Naive B cell (primary cell): ENCODE measurements around the gene ERG. TPM values are rescaled to one million over a fixed set of nuclear protein-coding genes. Genes with fewer than 3 reads are reported as not detected.

Source experiments
- ATAC-seq, 2 donors: fragments of 150-1000 bp; cut with Tn5 transposase; 2 replicates each; pipeline ENCODE4 v1.10.0; 2021; ENCODE audit warnings: low read depth in 2 of 2, mild to moderate bottlenecking in 2 of 2, moderate library complexity in 2 of 2
- DNase-seq: peaks from one replicate; pipeline ENCODE4 v3.0.0; 2022
- H3K27ac Mint-ChIP-seq, 6 donors: one replicate each; pipeline ENCODE4 v1.8.0; 2020 to 2022; ENCODE audit warnings: mild to moderate bottlenecking in 6 of 6, mixed read lengths in 6 of 6, moderate library complexity in 5 of 6, inconsistent platforms in 2 of 6
- H3K27me3 Mint-ChIP-seq, 3 donors: one replicate each; pipeline ENCODE4 v1.8.0; 2021 to 2022; ENCODE audit warnings: mixed read lengths in 3 of 3, mild to moderate bottlenecking in 1 of 3
- H3K36me3 Mint-ChIP-seq, 2 donors: one replicate each; pipeline ENCODE4 v1.8.0; 2020 to 2022; ENCODE audit warnings: mixed read lengths in 2 of 2, inconsistent platforms in 1 of 2, mild to moderate bottlenecking in 1 of 2
- H3K4me1 Mint-ChIP-seq, 3 donors: one replicate each; pipeline ENCODE4 v1.8.0; 2020 to 2022; ENCODE audit warnings: mixed read lengths in 3 of 3, inconsistent platforms in 1 of 3, mild to moderate bottlenecking in 1 of 3, moderate library complexity in 1 of 3
- H3K4me3 Mint-ChIP-seq, 8 donors: one replicate each; pipeline ENCODE4 v1.8.0; 2020 to 2022; ENCODE audit warnings: mild to moderate bottlenecking in 8 of 8, mixed read lengths in 8 of 8, moderate library complexity in 8 of 8, inconsistent platforms in 2 of 8
- H3K9me3 Mint-ChIP-seq, 7 donors: one replicate each; pipeline ENCODE4 v1.8.0; 2020 to 2022; ENCODE audit warnings: mixed read lengths in 7 of 7, mild to moderate bottlenecking in 5 of 7, inconsistent platforms in 2 of 7, moderate library complexity in 1 of 7
- polyA plus RNA-seq, 6 donors: library from polyadenylated mRNA; unstranded; fragments of 300-500 nt; fragmentation: Illumina TruSeq; gene quantifications; one replicate each; pipeline ENCODE4 v1.2.3, GENCODE V29; 2021; ENCODE audit warnings: low read depth in 6 of 6

ERG gene
- polyA plus RNA-seq, 6 donors from 2014 or later: not detected

- no peaks in the 10 kb centered on the region for H3K27me3 Mint-ChIP-seq
- ATAC-seq: no peak
- no peaks in the 10 kb centered on the region for H3K4me1 Mint-ChIP-seq
- peaks cover 0 to 3% (median 0%) of the 10 kb centered on the region in 7 donors for H3K9me3 Mint-ChIP-seq
- peak overlapping the region in 1 of 6 donors; percentile 44 for H3K27ac Mint-ChIP-seq
- H3K4me3 Mint-ChIP-seq: no peak overlapping the region
- H3K36me3 Mint-ChIP-seq: no peaks in the 10 kb centered on the region
- no peak for DNase-seq
Measured at GRCh38 chr21:38365521-38365920, 132.8 kb downstream of the ERG start.

GRCh38 chr21:38363693-38364092 lies 134.6 kb downstream of the ERG start:
- DNase-seq (no peak), ATAC-seq (no peak)
- H3K27me3 Mint-ChIP-seq: peaks cover 4 to 6% (median 6%) of the 10 kb centered on the region in 3 donors
- H3K4me1 Mint-ChIP-seq: no peaks in the 10 kb centered on the region
- H3K4me3 Mint-ChIP-seq: no peak overlapping the region
- no peak overlapping the region for H3K27ac Mint-ChIP-seq
- H3K36me3 Mint-ChIP-seq: no peaks in the 10 kb centered on the region
- peaks cover 0 to 3% (median 0%) of the 10 kb centered on the region in 7 donors for H3K9me3 Mint-ChIP-seq

- ATAC-seq (no peak), DNase-seq (no peak)
- Mint-ChIP-seq H3K27me3 (peaks cover 8 to 11% (median 10%) of the 10 kb centered on the region in 3 donors), H3K4me1 (peaks cover 0 to 2% (median 0%) of the 10 kb centered on the region in 3 donors), H3K27ac (no peak overlapping the region), H3K36me3 (no peaks in the 10 kb centered on the region), H3K4me3 (no peak overlapping the region), H3K9me3 (peaks cover 0 to 4% (median 0%) of the 10 kb centered on the region in 7 donors)
Measured at GRCh38 chr21:38361324-38361723, 137.0 kb downstream of the ERG start.

- Mint-ChIP-seq H3K4me1 (peaks cover 0 to 3% (median 0%) of the 10 kb centered on the region in 3 donors), H3K4me3 (no peak overlapping the region), H3K27ac (no peak overlapping the region), H3K9me3 (peaks cover 0 to 4% (median 0%) of the 10 kb centered on the region in 7 donors), H3K27me3 (peaks cover 14 to 19% (median 18%) of the 10 kb centered on the region in 3 donors), H3K36me3 (no peaks in the 10 kb centered on the region)
- no peak for ATAC-seq
- no peak for DNase-seq
Measured at GRCh38 chr21:38359835-38360234, 138.4 kb downstream of the ERG start.

GRCh38 chr21:38359090-38359489 lies 139.2 kb downstream of the ERG start:
- Mint-ChIP-seq H3K36me3 (no peaks in the 10 kb centered on the region), H3K27ac (peak overlapping the region in 1 of 6 donors; percentile 34), H3K9me3 (peaks cover 0 to 2% (median 0%) of the 10 kb centered on the region in 7 donors), H3K27me3 (peaks cover 20 to 24% (median 22%) of the 10 kb centered on the region in 3 donors), H3K4me1 (peaks cover 0 to 3% (median 0%) of the 10 kb centered on the region in 3 donors), H3K4me3 (no peak overlapping the region)
- no peak for ATAC-seq
- DNase-seq: no peak

- ATAC-seq (no peak), DNase-seq (no peak)
- Mint-ChIP-seq H3K27me3 (peaks cover 20 to 24% (median 22%) of the 10 kb centered on the region in 3 donors), H3K9me3 (peaks cover 0 to 2% (median 0%) of the 10 kb centered on the region in 7 donors), H3K4me3 (no peak overlapping the region), H3K27ac (no peak overlapping the region), H3K4me1 (peaks cover 0 to 3% (median 0%) of the 10 kb centered on the region in 3 donors), H3K36me3 (no peaks in the 10 kb centered on the region)
Measured at GRCh38 chr21:38358666-38359065, 139.6 kb downstream of the ERG start.

GRCh38 chr21:38358098-38358497 lies 140.2 kb downstream of the ERG start:
- DNase-seq (no peak), ATAC-seq (no peak)
- Mint-ChIP-seq H3K27me3 (peaks cover 20 to 24% (median 22%) of the 10 kb centered on the region in 3 donors), H3K4me1 (peaks cover 0 to 3% (median 0%) of the 10 kb centered on the region in 3 donors), H3K36me3 (no peaks in the 10 kb centered on the region), H3K27ac (no peak overlapping the region), H3K9me3 (peaks cover 0 to 2% (median 0%) of the 10 kb centered on the region in 7 donors), H3K4me3 (no peak overlapping the region)

GRCh38 chr21:38356883-38357625 lies 141.2 kb downstream of the ERG start:
- Mint-ChIP-seq H3K36me3 (no peaks in the 10 kb centered on the region), H3K27ac (no peak overlapping the region), H3K27me3 (peaks cover 20 to 24% (median 22%) of the 10 kb centered on the region in 3 donors), H3K4me1 (peaks cover 0 to 3% (median 0%) of the 10 kb centered on the region in 3 donors), H3K9me3 (peaks cover 0 to 2% (median 0%) of the 10 kb centered on the region in 7 donors), H3K4me3 (no peak overlapping the region)
- DNase-seq: no peak
- ATAC-seq: no peak

- Mint-ChIP-seq H3K36me3 (no peaks in the 10 kb centered on the region), H3K27me3 (peaks cover 20 to 24% (median 22%) of the 10 kb centered on the region in 3 donors), H3K27ac (no peak overlapping the region), H3K4me1 (peaks cover 0 to 7% (median 0%) of the 10 kb centered on the region in 3 donors), H3K9me3 (peaks cover 0 to 2% (median 0%) of the 10 kb centered on the region in 7 donors), H3K4me3 (no peak overlapping the region)
- ATAC-seq (peak in 1 of 2 donors; percentile 36), DNase-seq (peak; percentile 19)
Measured at GRCh38 chr21:38355992-38356781, 142.1 kb downstream of the ERG start.

GRCh38 chr21:38355353-38355752 lies 142.9 kb downstream of the ERG start:
- ATAC-seq (no peak), DNase-seq (no peak)
- Mint-ChIP-seq H3K4me3 (no peak overlapping the region), H3K27me3 (peaks cover 20 to 26% (median 23%) of the 10 kb centered on the region in 3 donors), H3K9me3 (peaks cover 0 to 2% (median 0%) of the 10 kb centered on the region in 7 donors), H3K27ac (no peak overlapping the region), H3K4me1 (peaks cover 0 to 7% (median 0%) of the 10 kb centered on the region in 3 donors), H3K36me3 (no peaks in the 10 kb centered on the region)

GRCh38 chr21:38354746-38355145 lies 143.5 kb downstream of the ERG start:
- DNase-seq (no peak), ATAC-seq (no peak)
- Mint-ChIP-seq H3K4me1 (peaks cover 0 to 7% (median 0%) of the 10 kb centered on the region in 3 donors), H3K27ac (no peak overlapping the region), H3K9me3 (peaks cover 0 to 2% (median 0%) of the 10 kb centered on the region in 7 donors), H3K27me3 (peaks cover 21 to 32% (median 27%) of the 10 kb centered on the region in 3 donors), H3K4me3 (no peak overlapping the region), H3K36me3 (no peaks in the 10 kb centered on the region)

- H3K4me1 Mint-ChIP-seq: peaks cover 0 to 7% (median 0%) of the 10 kb centered on the region in 3 donors
- H3K4me3 Mint-ChIP-seq: no peak overlapping the region
- DNase-seq (no peak), ATAC-seq (no peak)
- H3K36me3 Mint-ChIP-seq: no peaks in the 10 kb centered on the region
- peaks cover 21 to 31% (median 26%) of the 10 kb centered on the region in 3 donors for H3K27me3 Mint-ChIP-seq
- peaks cover 0 to 2% (median 0%) of the 10 kb centered on the region in 7 donors for H3K9me3 Mint-ChIP-seq
- no peak overlapping the region for H3K27ac Mint-ChIP-seq
Measured at GRCh38 chr21:38354231-38354630, 144.0 kb downstream of the ERG start.

- peak overlapping the region in 1 of 6 donors; percentile 48 for H3K27ac Mint-ChIP-seq
- no peaks in the 10 kb centered on the region for H3K9me3 Mint-ChIP-seq
- H3K4me3 Mint-ChIP-seq: no peak overlapping the region
- H3K27me3 Mint-ChIP-seq: peaks cover 21 to 25% (median 21%) of the 10 kb centered on the region in 3 donors
- H3K4me1 Mint-ChIP-seq: peaks cover 0 to 7% (median 0%) of the 10 kb centered on the region in 3 donors
- DNase-seq (no peak), ATAC-seq (no peak)
- no peaks in the 10 kb centered on the region for H3K36me3 Mint-ChIP-seq
Measured at GRCh38 chr21:38352536-38353219, 145.6 kb downstream of the ERG start.
